ENCODE data around the gene PLCL2. TPM values are rescaled to one million over a fixed set of nuclear protein-coding genes. Genes with fewer than 3 reads are reported as not detected.

PLCL2 gene
- total RNA-seq, 3 donors from 2014 or later: 15.0 to 35.0 (median 18.8) TPM

GRCh38 chr3:17081520-17081919, 196.8 kb downstream of the PLCL2 start:
- no peak overlapping the region for H3K4me3 ChIP-seq
- no peak for TF ChIP-seq CTCF (IDR thresholded peaks at IDR 0.05)
- ATAC-seq (no peak), DNase-seq (no peak)
- H3K36me3 ChIP-seq (ENCODE audit: low read depth): no peaks in the 10 kb centered on the region
- H3K9me3 ChIP-seq: no peaks in the 10 kb centered on the region
- intact Hi-C loops (cut with DNase I, micrococcal nuclease): no loop called here
- no peaks in the 10 kb centered on the region for H3K4me1 ChIP-seq (ENCODE audit: low read depth)

DNA sequence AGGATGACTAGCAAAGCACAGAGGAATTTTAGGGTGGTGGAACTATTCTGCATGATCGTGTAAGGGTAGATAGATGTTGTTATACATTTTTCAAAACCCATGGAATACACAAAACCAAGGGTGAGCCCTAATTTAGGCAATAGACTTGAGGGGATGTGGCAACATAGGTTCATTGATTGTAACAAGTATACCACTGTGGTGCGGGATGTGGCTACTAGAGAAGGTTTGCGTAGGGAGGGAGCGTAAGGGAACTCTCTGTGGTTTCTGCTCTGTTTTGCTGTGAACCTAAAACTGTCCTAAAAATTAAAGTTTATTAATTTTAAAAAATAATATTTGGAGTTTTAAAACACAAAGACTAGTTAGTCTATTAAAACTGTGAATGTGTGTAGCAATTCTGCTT, 202.8 kb downstream of the PLCL2 start:
- DNase-seq: no peak

DNA sequence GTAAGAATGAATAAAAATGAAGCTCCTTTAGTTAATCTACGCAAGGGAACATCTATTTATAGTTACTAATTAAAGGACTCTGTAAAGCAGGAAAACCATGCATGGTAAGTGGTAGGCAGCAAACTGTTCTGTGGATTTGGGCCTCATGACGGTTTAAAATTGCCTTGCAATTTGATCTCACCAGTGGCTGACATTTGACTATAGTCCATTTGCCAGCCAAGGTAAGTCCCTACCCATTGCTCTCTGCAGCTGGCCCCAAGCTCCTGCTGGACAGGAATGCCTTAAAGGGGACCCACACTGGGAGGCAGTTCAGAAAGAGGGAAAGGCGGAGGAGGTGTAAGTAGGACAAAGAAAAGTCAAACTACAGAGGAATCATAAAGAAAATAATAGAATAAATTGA, 203.3 kb downstream of the PLCL2 start:
- DNase-seq (no peak), ATAC-seq (no peak)
- no peak overlapping the region for H3K4me3 ChIP-seq
- no peaks in the 10 kb centered on the region for H3K9me3 ChIP-seq
- no peaks in the 10 kb centered on the region for H3K4me1 ChIP-seq (ENCODE audit: low read depth)
- no peak for TF ChIP-seq CTCF (IDR thresholded peaks at IDR 0.05)
- intact Hi-C loops (cut with DNase I, micrococcal nuclease): no loop called here
- no peaks in the 10 kb centered on the region for H3K36me3 ChIP-seq (ENCODE audit: low read depth)

More for the DNA sequence above, 202.8 kb downstream of the PLCL2 start:
- intact Hi-C loops (cut with DNase I, micrococcal nuclease): no loop called here
- H3K9me3 ChIP-seq: no peaks in the 10 kb centered on the region
- no peak for TF ChIP-seq CTCF (IDR thresholded peaks at IDR 0.05)
- no peak overlapping the region for H3K4me3 ChIP-seq
- peak; percentile 28 for ATAC-seq
- H3K4me1 ChIP-seq (ENCODE audit: low read depth): no peaks in the 10 kb centered on the region
- H3K36me3 ChIP-seq (ENCODE audit: low read depth): no peaks in the 10 kb centered on the region

- no peak overlapping the region for H3K4me3 ChIP-seq
- DNase-seq (no peak), ATAC-seq (peak; percentile 59)
- no peak for TF ChIP-seq CTCF (IDR thresholded peaks at IDR 0.05)
- no peaks in the 10 kb centered on the region for H3K4me1 ChIP-seq (ENCODE audit: low read depth)
- H3K36me3 ChIP-seq (ENCODE audit: low read depth): no peaks in the 10 kb centered on the region
- no peaks in the 10 kb centered on the region for H3K9me3 ChIP-seq
- intact Hi-C loops (cut with DNase I, micrococcal nuclease): no loop called here
These were observed 204.0 kb downstream of the PLCL2 start for GRCh38 chr3:17088602-17089313.

- Histone ChIP-seq H3K9me3 (no peaks in the 10 kb centered on the region), H3K4me1 (ENCODE audit: low read depth) (no peaks in the 10 kb centered on the region), H3K4me3 (no peak overlapping the region), H3K36me3 (ENCODE audit: low read depth) (no peaks in the 10 kb centered on the region)
- intact Hi-C loops (cut with DNase I, micrococcal nuclease): no loop called here
- ATAC-seq (no peak), DNase-seq (no peak)
- no peak for TF ChIP-seq CTCF (IDR thresholded peaks at IDR 0.05)
These were observed 204.6 kb downstream of the PLCL2 start for GRCh38 chr3:17089314-17089700.

All from mucosa of descending colon (tissue), 3 donors.